ENCODE results near the gene TNFSF10. TPM values are rescaled to one million over a fixed set of nuclear protein-coding genes. Genes with fewer than 3 reads are reported as not detected.
"Not testable (repeated sequence)": the region's sequence is repeated elsewhere in the genome, so short reads cannot be mapped to it uniquely, and the experiment has no call there.

TNFSF10 gene
- total and polyA plus RNA-seq, 7 donors: 17.9 to 76.8 (median 36.4) TPM

GRCh38 chr3:172530101-172530561 lies 6.9 kb upstream of the TNFSF10 start:
- no peak for DNase-seq
- 85 to 89% methylated on average over 2 of the region's 2 CpGs for WGBS, 2 donors
- Histone ChIP-seq H3K27me3 (no peaks in the 10 kb centered on the region), H3K4me1 (no peaks in the 10 kb centered on the region), H3K9me3 (no peaks in the 10 kb centered on the region), H3K36me3 (no peaks in the 10 kb centered on the region), H3K27ac (no peak overlapping the region), H3K4me3 (no peak overlapping the region)
- TF ChIP-seq POLR2A (IDR thresholded peaks at IDR 0.05) (no peak), CTCF (IDR thresholded peaks at IDR 0.05) (no peak)
- intact Hi-C loops (cut with DNase I): no loop called here

GRCh38 chr3:172528677-172529076 lies 5.4 kb upstream of the TNFSF10 start:
- DNase-seq: no peak
- WGBS, 2 donors: 95 to 99% methylated on average over 3 of the region's 3 CpGs
- Histone ChIP-seq H3K4me1 (peaks cover 0 to 6% (median 2%) of the 10 kb centered on the region in 4 donors), H3K9me3 (no peaks in the 10 kb centered on the region), H3K4me3 (no peak overlapping the region), H3K27me3 (no peaks in the 10 kb centered on the region), H3K27ac (no peak overlapping the region), H3K36me3 (no peaks in the 10 kb centered on the region)
- TF ChIP-seq POLR2A (IDR thresholded peaks at IDR 0.05): no peak
- TF ChIP-seq EP300 (IDR thresholded peaks at IDR 0.05): no peak
- no peak for TF ChIP-seq POLR2AphosphoS5 (IDR thresholded peaks at IDR 0.05)
- no peak for TF ChIP-seq CTCF (IDR thresholded peaks at IDR 0.05)
- intact Hi-C loops (cut with DNase I): no loop called here

- Histone ChIP-seq H3K4me3 (no peak overlapping the region), H3K4me1 (peaks cover 0 to 8% (median 3%) of the 10 kb centered on the region in 4 donors), H3K36me3 (no peaks in the 10 kb centered on the region), H3K27me3 (no peaks in the 10 kb centered on the region), H3K27ac (no peak overlapping the region), H3K9me3 (no peaks in the 10 kb centered on the region)
- intact Hi-C loops (cut with DNase I): no loop called here
- TF ChIP-seq CTCF (IDR thresholded peaks at IDR 0.05) (no peak), POLR2A (IDR thresholded peaks at IDR 0.05) (no peak), EP300 (IDR thresholded peaks at IDR 0.05) (no peak), POLR2AphosphoS5 (IDR thresholded peaks at IDR 0.05) (no peak)
- no peak for DNase-seq
- WGBS, 2 donors: 93 to 96% methylated on average over 2 of the region's 2 CpGs
Measured at GRCh38 chr3:172527306-172527705, 4.1 kb upstream of the TNFSF10 start.

GRCh38 chr3:172525116-172525613 lies 1.9 kb upstream of the TNFSF10 start:
- Histone ChIP-seq H3K4me1 (peaks cover 0 to 8% (median 3%) of the 10 kb centered on the region in 4 donors), H3K27ac (no peak overlapping the region), H3K4me3 (no peak overlapping the region), H3K27me3 (no peaks in the 10 kb centered on the region), H3K36me3 (no peaks in the 10 kb centered on the region), H3K9me3 (no peaks in the 10 kb centered on the region)
- intact Hi-C loops (cut with DNase I): no loop called here
- 90 to 93% methylated on average over 18 of the region's 18 CpGs for WGBS, 2 donors
- DNase-seq: no peak
- TF ChIP-seq EP300 (IDR thresholded peaks at IDR 0.05) (no peak), CTCF (IDR thresholded peaks at IDR 0.05) (no peak)

- 83 to 87% methylated on average over 3 of the region's 3 CpGs for WGBS, 2 donors
- Histone ChIP-seq H3K4me1 (peaks cover 0 to 8% (median 3%) of the 10 kb centered on the region in 4 donors), H3K36me3 (no peaks in the 10 kb centered on the region), H3K27me3 (no peaks in the 10 kb centered on the region), H3K27ac (no peak overlapping the region), H3K4me3 (no peak overlapping the region), H3K9me3 (no peaks in the 10 kb centered on the region)
- DNase-seq: no peak
- no peak for TF ChIP-seq POLR2AphosphoS5 (IDR thresholded peaks at IDR 0.05)
- TF ChIP-seq EP300 (IDR thresholded peaks at IDR 0.05): no peak
- TF ChIP-seq POLR2A (IDR thresholded peaks at IDR 0.05): no peak
- no peak for TF ChIP-seq CTCF (IDR thresholded peaks at IDR 0.05)
- intact Hi-C loops (cut with DNase I): no loop called here
Measured at GRCh38 chr3:172524611-172525010, 1.4 kb upstream of the TNFSF10 start.

GRCh38 chr3:172521837-172522726 lies 1.1 kb downstream of the TNFSF10 start:
- H3K9me3 ChIP-seq; intact Hi-C loops (cut with DNase I); DNase-seq; H3K36me3 ChIP-seq; H3K27me3 ChIP-seq: not testable (repeated sequence)
- H3K27ac ChIP-seq: peak overlapping the region; percentile 61 to 72 (median 71)
- H3K4me1 ChIP-seq: peaks cover 0 to 14% (median 10%) of the 10 kb centered on the region in 4 donors
- WGBS, 2 donors: 6 to 25% methylated on average over 6 of the region's 6 CpGs
- peak overlapping the region; percentile 31 to 49 (median 44) for H3K4me3 ChIP-seq

Measured in sigmoid colon (tissue), 7 donors.